Ovary (tissue), 9 donors: ENCODE data around the gene SLC5A6. TPM values are rescaled to one million over a fixed set of nuclear protein-coding genes. Genes with fewer than 3 reads are reported as not detected.

ENCODE experiments used
- DNase-seq, 5 donors: peaks; one replicate each; pipeline ENCODE4 v3.0.0-alpha.2; 2019 to 2020
- H3K27ac ChIP-seq, 2 donors: fragments of 200-600 bp; one replicate each; pipeline versions ENCODE4 v1.5.1 to v1.8.0; 2019 to 2022
- H3K27me3 ChIP-seq: fragments of 200-600 bp; one replicate; pipeline ENCODE4 v1.8.0; 2022
- H3K36me3 ChIP-seq: fragments of 200-600 bp; sonication (generic); one replicate; pipeline ENCODE4 v1.5.1; 2019
- H3K4me1 ChIP-seq: one replicate; pipeline ENCODE4 v1.8.1; 2013; ENCODE audit warnings: mild to moderate bottlenecking, moderate library complexity; ENCODE audit not compliant: insufficient read depth
- H3K4me3 ChIP-seq: fragments of 200-600 bp; sonication (generic); one replicate; pipeline ENCODE4 v1.5.1; 2017
- H3K9me3 ChIP-seq, 2 donors: fragments of 200-600 bp in 1 of 2; sonication (generic) in 1 of 2; one replicate each; pipeline versions ENCODE4 v1.5.1 to v1.8.1; 2013 to 2019; ENCODE audit warnings: mild to moderate bottlenecking in 1 of 2, moderate library complexity in 1 of 2
- CTCF ChIP-seq, 3 donors: fragments of 450-650 bp in 2 of 3; fragments of 200-600 bp in 1 of 3; IDR thresholded peaks; one replicate each; pipeline versions ENCODE4 v1.5.1 to v1.8.0; 2016 to 2022; ENCODE audit warnings: antibody characterized with exemption in 3 of 3, mild to moderate bottlenecking in 1 of 3
- EP300 ChIP-seq: sonication (generic); formaldehyde crosslinking; IDR thresholded peaks from one replicate; pipeline ENCODE4 v1.6.1; 2017; ENCODE audit warnings: antibody characterized with exemption
- POLR2A ChIP-seq: fragments of 450-650 bp; IDR thresholded peaks from one replicate; pipeline ENCODE4 v1.6.1; 2017; ENCODE audit warnings: antibody characterized with exemption, mild to moderate bottlenecking, moderate library complexity
- WGBS, 3 donors: extraction: QIAGEN DNeasy Blood & Tissue Kit in 1 of 3; methylation state at CpG; one replicate each; pipeline versions ENCODE4 v1.1.5 to v1.1.7; 2013 to 2017; 5-methylcytosine and 5-hydroxymethylcytosine counted together
- intact Hi-C, 4 donors: fragments of 100-400 bp; cut with DNase I; formaldehyde crosslinking; loops; one replicate each; pipeline versions ENCODE4 v1.11.0 to v1.15.1; 2022 to 2023
- polyA plus RNA-seq, 2 donors: library from polyadenylated mRNA; stranded (reverse); fragments of 200-250 nt in 1 of 2; fragments of 350-450 nt in 1 of 2; fragmentation: Illumina TruSeq in 1 of 2; extraction: RNeasy Lipid Tissue Mini Kit (QIAGEN cat#74804) in 1 of 2; gene quantifications; one replicate each; pipeline ENCODE4 v1.2.3, GENCODE V29; 2013 to 2014
- total RNA-seq, 7 donors: library from RNA; depleted of rRNA in 2 of 7; stranded (reverse); fragments of >200 nt in 2 of 7; fragmentation: NEBNext Ultra II Directional in 3 of 7; extraction: Animal tissue kit (Norgen Biotek cat#: 25700) in 3 of 7; gene quantifications; one replicate each; pipeline versions ENCODE4 v1.1.0 to v1.2.4, GENCODE V29; 2016 to 2023
- donor health status: DM: no; HTN: no; CAD: no; lungs with moderate emphysema.
- donor health status: DM: no; HTN: no; CAD: no.
- donor health status: Bipolar disorder and iron deficiency.
- donor health status: DM: yes; HTN: yes; CAD: no.
- donor health status: DM: no; HTN: no; CAD: no.
- donor health status: DM: yes; HTN: yes; CAD: no.

Gene SLC5A6
- total and polyA plus RNA-seq, 9 donors: 11.2 to 37.9 (median 19.2) TPM

- 84 to 93% (median 86%) methylated on average over 9 of the region's 9 CpGs for WGBS, 3 donors
- no peak overlapping the region for H3K27ac ChIP-seq
- H3K27me3 ChIP-seq: no peaks in the 10 kb centered on the region
- no peak overlapping the region for H3K4me3 ChIP-seq
- intact Hi-C loops: no loop called here
- no peak for TF ChIP-seq POLR2A
- TF ChIP-seq CTCF (IDR thresholded peaks at IDR 0.05): no peak
- TF ChIP-seq EP300: no peak
- H3K4me1 ChIP-seq: no peaks in the 10 kb centered on the region
- no peaks in the 10 kb centered on the region for H3K9me3 ChIP-seq
- no peak for DNase-seq
- no peaks in the 10 kb centered on the region for H3K36me3 ChIP-seq
Observed at GRCh38 chr2:27240406-27240805, 28.3 kb upstream of the SLC5A6 start.

- Histone ChIP-seq H3K4me3 (no peak overlapping the region), H3K27ac (no peak overlapping the region), H3K4me1 (no peaks in the 10 kb centered on the region), H3K36me3 (no peaks in the 10 kb centered on the region), H3K9me3 (no peaks in the 10 kb centered on the region), H3K27me3 (no peaks in the 10 kb centered on the region)
- WGBS, 3 donors: 92 to 94% (median 93%) methylated on average over 8 of the region's 8 CpGs
- intact Hi-C loops: no loop called here
- TF ChIP-seq POLR2A (no peak), CTCF (IDR thresholded peaks at IDR 0.05) (no peak), EP300 (no peak)
- no peak for DNase-seq
Observed at GRCh38 chr2:27238976-27239375, 26.9 kb upstream of the SLC5A6 start.

- DNase-seq: no peak
- 92 to 95% (median 95%) methylated on average over 15 of the region's 15 CpGs for WGBS, 3 donors
- H3K36me3 ChIP-seq: no peaks in the 10 kb centered on the region
Observed at GRCh38 chr2:27237341-27237945, 25.4 kb upstream of the SLC5A6 start.

GRCh38 chr2:27236626-27237025 is 24.6 kb upstream of the SLC5A6 start:
- TF ChIP-seq POLR2A: no peak
- TF ChIP-seq CTCF (IDR thresholded peaks at IDR 0.05): no peak
- TF ChIP-seq EP300: no peak
- Histone ChIP-seq H3K27ac (no peak overlapping the region), H3K9me3 (no peaks in the 10 kb centered on the region), H3K4me3 (no peak overlapping the region), H3K27me3 (no peaks in the 10 kb centered on the region), H3K4me1 (no peaks in the 10 kb centered on the region), H3K36me3 (no peaks in the 10 kb centered on the region)
- DNase-seq: no peak
- intact Hi-C loops: no loop called here
- 87 to 90% (median 88%) methylated on average over 3 of the region's 3 CpGs for WGBS, 3 donors

More at GRCh38 chr2:27237341-27237945, 25.4 kb upstream of the SLC5A6 start:
- H3K27ac ChIP-seq: no peak overlapping the region
- intact Hi-C loops: no loop called here
- H3K27me3 ChIP-seq: no peaks in the 10 kb centered on the region
- H3K4me3 ChIP-seq: no peak overlapping the region
- no peaks in the 10 kb centered on the region for H3K9me3 ChIP-seq
- TF ChIP-seq EP300: no peak
- no peak for TF ChIP-seq CTCF (IDR thresholded peaks at IDR 0.05)
- TF ChIP-seq POLR2A: no peak
- no peaks in the 10 kb centered on the region for H3K4me1 ChIP-seq
